Measurements from ENCODE around the gene PLP1. TPM values are rescaled to one million over a fixed set of nuclear protein-coding genes. Genes with fewer than 3 reads are reported as not detected.

PLP1 gene
- total RNA-seq, 1 donor from 2014 or later: 0.58 TPM

- DNase-seq (ENCODE audit: low spot score in 2 of 2, unreplicated experiment in 2 of 2): no peak
- Mint-ChIP-seq H3K4me1 (no peaks in the 10 kb centered on the region), H3K36me3 (no peaks in the 10 kb centered on the region), H3K9me3 (peaks cover 12% of the 10 kb centered on the region), H3K27ac (no peak overlapping the region), H3K4me3 (peak overlapping the region; percentile 76), H3K27me3 (ENCODE audit: low read depth) (peaks cover 33% of the 10 kb centered on the region)
- no peak for TF ChIP-seq CTCF (IDR thresholded peaks at IDR 0.05; ENCODE audit: unreplicated experiment)
Measured at GRCh38 chrX:103831342-103831802, 54.7 kb downstream of the PLP1 start.

GRCh38 chrX:103831803-103832544 is 55.3 kb downstream of the PLP1 start, which contains the start of gene RAB9B:
Gene RAB9B (minus strand): TSS chrX:103832257. CDS start chrX:103825784, 6,473 bp downstream.
- TF ChIP-seq CTCF (IDR thresholded peaks at IDR 0.05; ENCODE audit: unreplicated experiment): no peak

GRCh38 chrX:103839404-103839803 is 62.8 kb downstream of the PLP1 start:
- no peak overlapping the region for H3K27ac Mint-ChIP-seq
- no peaks in the 10 kb centered on the region for H3K36me3 Mint-ChIP-seq
- no peak for DNase-seq (ENCODE audit: low spot score in 2 of 2, unreplicated experiment in 2 of 2)
- peaks cover 34% of the 10 kb centered on the region for H3K9me3 Mint-ChIP-seq
- H3K27me3 Mint-ChIP-seq (ENCODE audit: low read depth): peaks cover 41% of the 10 kb centered on the region
- H3K4me3 Mint-ChIP-seq: no peak overlapping the region
- TF ChIP-seq CTCF (IDR thresholded peaks at IDR 0.05; ENCODE audit: unreplicated experiment): no peak
- no peaks in the 10 kb centered on the region for H3K4me1 Mint-ChIP-seq

More at GRCh38 chrX:103831803-103832544, 55.3 kb downstream of the PLP1 start, which contains the start of gene RAB9B:
- Mint-ChIP-seq H3K27me3 (ENCODE audit: low read depth) (peaks cover 37% of the 10 kb centered on the region), H3K36me3 (no peaks in the 10 kb centered on the region), H3K27ac (no peak within 1 kb of the TSS), H3K9me3 (peaks cover 18% of the 10 kb centered on the region), H3K4me1 (no peaks in the 10 kb centered on the region), H3K4me3 (peak within 1 kb of the TSS; percentile 82)
- peak; percentile 34 to 59 for DNase-seq (ENCODE audit: low spot score in 2 of 2, unreplicated experiment in 2 of 2)

Other genes starting within 250 kb of the PLP1 start
- 59.8 to 64.6 TPM (median 63.1 TPM) in 3 replicates for gene TCEAL4, start 191.3 kb upstream of the PLP1 start, total RNA-seq
- gene TCEAL3, start 168.9 kb upstream of the PLP1 start, total RNA-seq: 11.9 to 13.0 TPM (median 11.9 TPM) in 3 replicates
- 17.1 to 18.8 TPM (median 18.7 TPM) in 3 replicates for gene TCEAL1, start 147.9 kb upstream of the PLP1 start, total RNA-seq
- gene MORF4L2, start 90.1 kb upstream of the PLP1 start, total RNA-seq: 372 to 379 TPM (median 373 TPM) in 3 replicates
- gene TMEM31, start 65.9 kb upstream of the PLP1 start, total RNA-seq: 0.74 to 1.2 TPM (median 0.75 TPM) in 3 replicates
- 1.6 to 1.9 TPM (median 1.9 TPM) in 3 replicates for gene RAB9B, start 55.4 kb downstream of the PLP1 start, total RNA-seq
- 20.5 to 25.7 TPM (median 20.9 TPM) in 3 replicates for gene TMSB15B, start 185.8 kb downstream of the PLP1 start, total RNA-seq
- not detected in 3 replicates for gene H2BW1, start 236.9 kb downstream of the PLP1 start, total RNA-seq

All from mesothelial cell of epicardium (in vitro differentiated cells).